ENCODE results near the gene PDIA5.
A peak's percentile ranks its signal among the peaks of the same experiment; 100 is the strongest.

PDIA5 gene

DNA sequence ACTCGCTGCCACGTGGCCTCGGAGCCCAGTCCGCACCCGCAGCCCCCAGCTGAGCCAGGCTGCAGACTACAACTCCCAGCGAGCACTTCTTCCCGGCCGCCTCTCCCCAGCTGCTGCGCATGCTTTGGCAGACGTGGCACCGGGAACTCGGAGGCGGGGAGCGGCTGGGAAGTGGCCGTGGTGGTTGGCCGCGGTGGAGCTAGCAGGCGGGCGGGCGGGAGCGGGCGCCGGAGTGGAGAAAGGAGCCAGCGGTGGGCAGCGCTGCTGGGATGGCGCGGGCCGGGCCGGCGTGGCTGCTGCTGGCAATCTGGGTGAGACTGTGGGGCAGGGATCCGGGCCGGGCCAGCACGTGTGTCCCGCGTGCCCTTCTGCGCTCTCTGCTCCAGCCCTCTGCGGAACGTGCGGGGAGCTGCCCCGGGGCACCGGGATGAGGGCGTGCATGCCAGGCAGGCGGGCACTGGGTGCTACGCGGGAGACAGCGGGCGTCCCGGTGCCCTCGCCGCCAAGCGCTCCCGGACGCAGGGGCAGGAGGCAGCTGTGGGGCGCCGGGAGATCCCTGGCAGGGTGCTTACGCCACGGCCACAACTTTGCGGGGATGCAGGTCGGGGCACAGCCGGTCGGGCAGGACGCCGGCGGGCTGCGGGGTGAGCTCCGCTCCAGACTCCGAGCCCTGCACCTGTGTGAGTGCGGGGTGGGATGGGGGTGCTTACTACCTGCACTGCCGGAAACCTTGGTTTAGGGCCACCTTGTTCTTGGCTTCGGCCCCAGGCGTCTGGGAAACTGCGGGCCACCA lies at the start of gene PDIA5:
PDIA5 (plus strand) TSS at position 130 of the 793 bp plus-strand sequence; CDS start at position 270, 140 bp downstream.
- DNase-seq (ENCODE audit: low read depth in 2 of 2), result peak; percentile 56 to 58

- no peak for DNase-seq (ENCODE audit: low read depth in 2 of 2)
Measured at GRCh38 chr3:123018683-123019082, 48.1 kb upstream of the PDIA5 start.

- no peak for DNase-seq (ENCODE audit: low read depth in 2 of 2)
Measured at GRCh38 chr3:123019161-123019560, 47.7 kb upstream of the PDIA5 start.

GRCh38 chr3:123019591-123019990 lies 47.2 kb upstream of the PDIA5 start:
- DNase-seq (ENCODE audit: low read depth in 2 of 2), result no peak

- no peak for DNase-seq (ENCODE audit: low read depth in 2 of 2)
Measured at GRCh38 chr3:123020709-123021108, 46.1 kb upstream of the PDIA5 start.

- DNase-seq (ENCODE audit: low read depth in 2 of 2), result no peak
Measured at GRCh38 chr3:123021388-123021787, 45.4 kb upstream of the PDIA5 start.

- DNase-seq (ENCODE audit: low read depth in 2 of 2), result no peak
Measured at GRCh38 chr3:123021996-123022510, 44.8 kb upstream of the PDIA5 start.

GRCh38 chr3:123024056-123024455 lies 42.8 kb upstream of the PDIA5 start:
- no peak for DNase-seq (ENCODE audit: low read depth in 2 of 2)

- DNase-seq (ENCODE audit: low read depth in 2 of 2), result no peak
Measured at GRCh38 chr3:123025642-123026521, 40.9 kb upstream of the PDIA5 start.

DNA sequence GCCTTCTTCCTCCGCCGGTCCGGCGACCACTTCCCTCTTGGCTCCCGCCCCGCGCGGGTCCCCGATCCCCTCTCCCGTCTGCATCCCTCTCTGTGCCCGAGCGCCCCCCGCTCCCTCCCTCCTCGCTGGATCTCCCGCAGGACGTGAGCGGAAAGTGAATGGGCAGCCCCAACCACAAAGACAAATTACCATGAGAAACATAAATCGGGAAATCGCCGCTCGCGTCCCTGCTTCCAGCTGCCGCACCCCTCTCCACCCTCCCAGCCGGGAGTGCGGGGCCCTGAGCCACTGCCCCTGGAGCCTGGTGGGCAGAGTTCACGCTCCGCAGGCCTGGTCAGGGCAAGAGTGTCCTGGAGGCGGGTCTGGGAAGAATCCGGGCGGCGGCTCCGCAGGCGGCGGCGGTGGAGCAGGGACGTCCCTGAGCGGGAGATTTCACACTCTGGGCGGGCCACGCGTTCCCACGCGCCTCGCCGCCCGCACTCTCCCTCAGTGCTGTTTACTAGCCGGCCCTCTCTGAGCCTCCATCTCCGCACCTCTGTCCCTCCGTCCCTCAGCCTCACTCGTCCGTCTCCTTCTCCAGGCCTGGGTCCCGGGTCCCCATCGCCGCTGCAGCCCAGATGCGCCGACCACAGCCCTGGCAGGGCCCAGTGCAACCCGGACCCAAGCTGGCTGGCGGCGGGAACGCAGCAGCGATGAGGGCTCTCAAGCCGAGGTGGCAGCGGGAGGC lies 40.1 kb upstream of the PDIA5 start:
- no peak for DNase-seq (ENCODE audit: low read depth in 2 of 2)

- DNase-seq (ENCODE audit: low read depth in 2 of 2), result no peak
Measured at GRCh38 chr3:123027292-123028232, 39.3 kb upstream of the PDIA5 start, which contains the start of gene SEMA5B. SEMA5B (minus strand) TSS chr3:123027763; CDS start chr3:122961263, 66,500 bp downstream.

- no peak for DNase-seq (ENCODE audit: low read depth in 2 of 2)
Measured at GRCh38 chr3:123028233-123028828, 38.5 kb upstream of the PDIA5 start.

- no peak for DNase-seq (ENCODE audit: low read depth in 2 of 2)
Measured at GRCh38 chr3:123031051-123031450, 35.8 kb upstream of the PDIA5 start.

DNA sequence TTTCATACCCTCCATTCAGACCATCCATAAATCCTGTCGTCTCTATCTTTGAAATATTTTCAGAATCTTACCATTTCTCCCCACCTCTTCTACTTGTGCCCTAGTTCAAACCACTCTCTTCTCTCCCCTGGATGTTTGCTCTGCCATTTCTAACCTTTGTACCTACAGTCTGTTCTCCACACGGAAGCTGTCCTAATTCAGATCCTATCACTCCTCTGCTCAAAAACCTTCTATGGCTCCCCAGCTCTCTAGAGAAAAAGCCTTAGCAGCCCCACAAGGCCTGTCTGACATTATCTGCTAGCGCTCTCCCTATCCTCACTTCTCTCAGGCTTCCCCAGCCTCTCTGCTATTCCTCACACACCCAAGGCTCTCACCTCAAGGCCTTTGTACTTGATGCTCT lies 34.8 kb upstream of the PDIA5 start:
- DNase-seq (ENCODE audit: low read depth in 2 of 2), result no peak

DNA sequence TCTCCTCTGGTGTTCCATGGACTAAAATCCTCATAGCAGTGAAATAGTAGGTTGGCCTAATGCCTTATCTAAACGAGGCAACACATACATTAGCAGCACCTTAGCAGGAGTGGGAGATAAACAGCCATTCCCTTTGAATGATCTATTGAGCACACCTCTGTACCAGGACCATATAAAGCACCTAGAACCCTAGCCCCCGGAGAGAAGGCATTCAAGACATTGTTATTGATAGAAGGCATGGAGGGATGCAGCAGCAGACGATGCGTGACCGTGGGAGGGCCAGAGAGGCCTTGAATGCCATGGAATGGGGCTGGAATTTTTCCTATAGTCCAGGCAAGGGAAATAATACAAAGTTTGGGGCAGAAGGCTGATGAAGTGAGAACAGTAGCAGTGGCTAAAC lies 32.7 kb upstream of the PDIA5 start:
- DNase-seq (ENCODE audit: low read depth in 2 of 2), result no peak

- no peak for DNase-seq (ENCODE audit: low read depth in 2 of 2)
Measured at GRCh38 chr3:123034996-123035395, 31.8 kb upstream of the PDIA5 start.

GRCh38 chr3:123036352-123037014 lies 30.3 kb upstream of the PDIA5 start:
- no peak for DNase-seq (ENCODE audit: low read depth in 2 of 2)

- no peak for DNase-seq (ENCODE audit: low read depth in 2 of 2)
Measured at GRCh38 chr3:123037015-123037375, 29.8 kb upstream of the PDIA5 start.

DNA sequence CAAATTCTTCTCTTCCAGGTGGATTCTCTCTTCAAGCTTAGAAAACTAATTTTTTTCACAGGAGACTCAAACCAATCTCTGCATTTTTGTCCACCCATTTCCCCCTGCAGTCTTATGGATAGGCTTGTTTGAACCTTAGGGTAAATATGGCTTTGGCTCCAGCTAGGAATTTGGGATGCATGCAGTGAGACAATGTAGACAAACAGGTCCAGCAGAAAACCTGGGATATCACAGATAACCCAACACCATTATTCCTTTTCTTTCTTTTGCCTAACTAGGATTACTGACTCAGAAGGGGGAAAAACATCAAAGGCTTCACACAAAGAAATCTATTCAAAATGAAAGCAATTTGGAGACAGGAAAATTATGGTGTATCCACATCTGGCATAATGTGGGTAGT lies 28.1 kb upstream of the PDIA5 start:
- no peak for DNase-seq (ENCODE audit: low read depth in 2 of 2)

GRCh38 chr3:123039178-123039577 lies 27.6 kb upstream of the PDIA5 start:
- no peak for DNase-seq (ENCODE audit: low read depth in 2 of 2)

Data from stimulated activated CD8-positive, alpha-beta memory T cell treated with anti-CD3 and anti-CD28 coated beads, Interleukin-15, amount 100 ng/mL, for 4 hours (primary cell).